NCI-H510A (cell line): ENCODE measurements around the gene TNK1.
"Not testable (repeated sequence)": the region's sequence is repeated elsewhere in the genome, so short reads cannot be mapped to it uniquely, and the experiment has no call there.

Experiments
- DNase-seq: peaks from one replicate; lab custom pipeline; 2025; lab: John Stamatoyannopoulos, UW

TNK1 gene

GRCh38 chr17:7380855-7381683 lies at the start of gene TNK1:
TSS of gene TNK1 (plus strand) at chr17:7381089. CDS start at chr17:7382927, 1,838 bp downstream.
- no peak for DNase-seq

- DNase-seq = no peak
These were observed 48.8 kb upstream of the TNK1 start for GRCh38 chr17:7332111-7332510.

DNA sequence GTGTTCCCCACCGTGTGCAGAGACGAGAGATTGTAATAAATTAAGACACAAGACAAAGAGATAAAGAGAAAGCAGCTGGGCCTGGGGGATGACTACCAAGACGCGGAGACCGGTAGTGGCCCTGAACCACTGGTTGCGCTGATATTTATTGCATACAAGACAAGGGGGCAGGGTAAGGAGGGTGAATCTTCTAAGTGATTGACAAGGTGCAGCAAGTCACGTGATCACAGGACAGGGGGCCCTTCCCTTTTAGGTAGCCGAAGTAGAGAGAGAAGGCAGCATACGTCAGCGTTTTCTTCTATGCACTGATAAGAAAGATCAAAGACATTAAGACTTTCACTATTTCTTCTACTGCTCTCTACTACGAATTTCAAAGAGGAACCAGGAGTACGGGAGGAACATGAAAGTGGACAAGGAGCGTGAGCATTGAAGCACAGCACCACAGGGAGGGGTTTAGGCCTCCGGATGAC lies 48.3 kb upstream of the TNK1 start:
- DNase-seq = not testable (repeated sequence)

- no peak for DNase-seq
These were observed 45.9 kb upstream of the TNK1 start for GRCh38 chr17:7334938-7335538.

DNA sequence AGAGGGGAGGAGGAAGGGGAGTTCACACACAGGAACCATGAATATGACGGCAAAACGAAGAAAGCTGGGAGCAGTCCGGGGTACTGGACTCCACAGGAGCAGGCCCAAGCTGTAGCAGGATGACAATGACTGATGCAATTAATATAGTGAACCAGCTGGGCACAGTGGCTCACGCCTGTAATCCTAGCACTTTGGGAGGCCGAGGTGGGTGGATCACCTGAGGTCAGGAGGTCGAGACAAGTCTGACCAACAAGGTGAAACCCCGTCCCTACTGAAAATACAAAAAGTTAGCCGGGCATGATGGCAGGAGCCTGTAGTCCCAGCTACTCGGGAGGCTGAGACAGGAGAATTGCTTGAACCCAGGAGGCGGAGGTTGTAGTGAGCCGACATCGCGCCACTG lies 45.1 kb upstream of the TNK1 start:
- DNase-seq = not testable (repeated sequence)

DNA sequence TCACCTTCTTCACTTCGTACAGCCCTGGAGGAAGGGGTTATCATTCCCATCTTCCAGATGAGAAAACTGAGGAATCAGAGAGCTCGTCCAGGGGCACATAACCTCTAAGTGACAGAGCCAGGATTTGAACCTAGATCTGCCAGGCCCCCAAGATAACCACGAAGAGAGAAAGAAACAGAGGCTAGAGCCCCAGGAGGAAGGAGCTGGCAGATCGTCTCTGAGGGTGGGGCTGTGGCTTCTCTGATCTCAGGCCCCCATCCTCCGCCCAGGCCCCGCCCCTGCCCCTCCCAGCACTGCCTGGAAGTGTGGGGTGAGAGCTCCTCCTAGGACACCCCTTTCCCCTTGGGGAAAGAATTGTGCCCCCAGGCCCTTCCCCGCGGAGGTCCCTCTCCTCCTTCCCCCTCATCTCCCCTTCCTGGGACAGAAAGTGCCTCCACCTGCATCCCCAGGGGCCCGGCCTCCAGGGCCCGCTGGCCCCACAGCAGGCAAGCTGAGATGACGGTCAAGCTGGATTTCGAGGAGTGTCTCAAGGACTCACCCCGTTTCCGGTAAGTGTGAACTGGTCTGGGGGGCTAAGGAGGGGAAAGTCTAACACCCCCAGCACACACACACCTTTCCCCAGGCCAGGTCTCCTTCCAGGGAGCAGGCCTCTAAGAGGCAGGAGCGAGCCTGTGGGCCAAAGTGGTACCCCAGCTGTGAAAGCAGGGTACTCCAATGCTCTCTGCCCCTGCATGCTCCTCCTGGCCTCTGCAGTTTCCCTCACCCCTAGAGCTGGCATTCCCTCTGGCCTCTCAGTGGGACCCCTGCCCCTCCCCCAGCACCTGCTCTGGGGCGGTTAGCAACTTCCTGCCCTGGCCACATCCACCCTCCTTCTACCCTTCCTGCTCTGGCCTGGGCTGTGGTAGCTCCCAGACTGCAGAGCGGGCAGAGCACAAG lies 44.4 kb upstream of the TNK1 start, which contains the start of gene ACAP1:
ACAP1 (plus strand) TSS at position 290 of the 936 bp plus-strand sequence; CDS start at position 496, 206 bp downstream.
- no peak for DNase-seq

DNA sequence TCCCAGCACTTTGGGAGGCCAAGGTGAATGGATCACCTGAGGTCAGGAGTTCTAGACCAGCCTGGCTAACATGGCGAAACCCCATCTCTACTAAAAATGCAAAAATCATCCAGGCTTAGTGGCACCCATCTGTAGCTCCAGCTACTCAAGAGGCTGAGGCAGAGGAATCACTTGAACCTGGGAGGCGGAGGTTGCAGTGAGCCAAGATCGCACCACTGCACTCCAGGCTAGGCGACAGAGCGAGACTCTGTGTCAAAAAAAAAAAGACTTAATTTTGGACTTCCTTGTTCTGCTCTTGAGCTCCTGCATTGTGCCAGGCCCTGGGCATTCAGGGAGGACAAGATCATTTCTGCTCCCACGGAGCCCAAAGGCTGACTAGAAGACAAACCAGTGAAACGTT lies 43.3 kb upstream of the TNK1 start:
- not testable (repeated sequence) for DNase-seq

- no peak for DNase-seq
These were observed 40.7 kb upstream of the TNK1 start for GRCh38 chr17:7340179-7340578.

DNA sequence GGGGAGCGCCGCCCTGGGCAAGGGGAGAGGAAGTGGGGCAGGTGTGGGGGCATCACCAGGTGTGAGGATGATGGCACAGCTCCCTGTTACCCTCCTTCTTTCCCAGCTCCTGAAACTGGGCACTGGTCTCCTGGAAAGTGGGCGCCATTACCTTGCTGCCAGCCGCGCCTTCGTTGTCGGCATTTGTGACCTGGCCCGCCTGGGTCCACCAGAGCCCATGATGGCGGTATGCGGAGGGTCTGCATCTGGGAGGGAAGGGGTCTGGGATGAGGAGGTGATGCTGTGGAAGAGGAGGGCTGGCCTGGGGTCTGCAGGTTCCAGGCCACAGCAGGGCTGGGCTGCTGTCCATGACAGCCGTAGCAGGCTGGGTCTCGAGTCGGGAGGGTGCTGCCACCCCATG lies 39.0 kb upstream of the TNK1 start:
- DNase-seq = no peak

- DNase-seq = no peak
These were observed 37.6 kb upstream of the TNK1 start for GRCh38 chr17:7343250-7343649.

- no peak for DNase-seq
These were observed 33.9 kb upstream of the TNK1 start for GRCh38 chr17:7346761-7347614.

DNA sequence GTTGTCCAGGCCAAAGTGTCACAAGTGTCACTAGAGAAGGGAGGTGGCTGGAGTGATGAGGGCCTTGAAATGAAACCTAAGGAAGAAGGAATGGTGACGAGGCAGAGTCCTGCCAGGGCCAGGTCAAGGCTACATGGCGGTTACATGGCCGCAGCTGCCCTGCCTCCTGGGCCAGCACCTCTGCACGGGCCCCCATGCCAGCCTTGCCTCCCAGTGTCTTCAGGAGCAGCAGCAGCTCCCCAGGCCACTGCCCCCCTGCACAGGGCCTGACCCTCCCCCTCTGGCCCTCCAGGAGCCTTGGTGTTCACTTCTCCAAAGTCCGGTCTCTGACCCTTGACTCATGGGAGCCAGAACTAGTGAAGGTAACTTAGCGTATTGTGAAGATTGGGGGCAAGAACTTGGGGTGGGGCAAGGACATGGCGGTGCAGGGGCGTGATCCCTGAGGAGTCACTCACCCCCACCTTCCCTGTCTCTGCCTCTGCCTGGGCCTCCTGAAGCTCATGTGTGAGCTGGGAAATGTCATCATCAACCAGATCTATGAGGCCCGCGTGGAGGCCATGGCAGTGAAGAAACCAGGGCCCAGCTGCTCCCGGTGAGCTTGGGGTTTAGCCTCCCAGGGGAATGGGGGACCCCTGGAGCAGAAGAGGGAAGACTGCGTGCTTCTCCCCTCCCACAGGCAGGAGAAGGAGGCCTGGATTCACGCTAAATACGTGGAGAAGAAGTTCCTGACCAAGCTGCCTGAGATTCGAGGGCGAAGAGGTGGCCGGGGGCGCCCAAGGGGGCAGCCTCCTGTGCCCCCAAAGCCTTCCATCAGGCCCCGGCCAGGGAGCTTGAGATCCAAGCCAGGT lies 33.0 kb upstream of the TNK1 start:
- no peak for DNase-seq

GRCh38 chr17:7348478-7349242 lies 32.2 kb upstream of the TNK1 start:
- DNase-seq = no peak

GRCh38 chr17:7351665-7352502 lies 29.0 kb upstream of the TNK1 start, which contains the start of gene KCTD11:
TSS of gene KCTD11 (plus strand) at chr17:7352162.
- DNase-seq = peak; percentile 38

GRCh38 chr17:7352503-7352889 lies 28.4 kb upstream of the TNK1 start:
- DNase-seq = no peak

GRCh38 chr17:7352910-7353635 lies 27.8 kb upstream of the TNK1 start:
- DNase-seq = no peak

GRCh38 chr17:7354262-7354843 lies 26.5 kb upstream of the TNK1 start:
- no peak for DNase-seq
